EH (cell line): ENCODE measurements around the gene GNL2.
A peak's percentile ranks its signal among the peaks of the same experiment; 100 is the strongest.
"Not testable (repeated sequence)": the region's sequence is repeated elsewhere in the genome, so short reads cannot be mapped to it uniquely, and the experiment has no call there.

Experiments used
- DNase-seq: peaks from one replicate; pipeline ENCODE4 v3.0.0-alpha.2; 2015; ENCODE audit warnings: low read depth

Gene GNL2

GRCh38 chr1:37559957-37560379 is 35.8 kb downstream of the GNL2 start:
- DNase-seq = not testable (repeated sequence)

- no peak for DNase-seq
These were observed 36.7 kb downstream of the GNL2 start for GRCh38 chr1:37559080-37559479.

- DNase-seq = no peak
These were observed 37.3 kb downstream of the GNL2 start for GRCh38 chr1:37558411-37558810.

- no peak for DNase-seq
These were observed 38.3 kb downstream of the GNL2 start for GRCh38 chr1:37557402-37557801.

- peak; percentile 90 for DNase-seq
These were observed 39.0 kb downstream of the GNL2 start, which contains the start of gene DNALI1 for GRCh38 chr1:37556712-37557196. Gene DNALI1 (plus strand): TSS chr1:37556940. CDS start chr1:37556995, 55 bp downstream.

- DNase-seq = peak; percentile 96
These were observed 41.6 kb downstream of the GNL2 start, which contains the start of gene SNIP1 for GRCh38 chr1:37553927-37554808. Gene SNIP1 (minus strand): TSS chr1:37554293. CDS start chr1:37554229, 64 bp downstream.

GRCh38 chr1:37553598-37553926 is 42.2 kb downstream of the GNL2 start:
- no peak for DNase-seq

GRCh38 chr1:37549341-37549740 is 46.4 kb downstream of the GNL2 start:
- DNase-seq = no peak

GRCh38 chr1:37545019-37545418 is 50.7 kb downstream of the GNL2 start:
- DNase-seq = no peak

GRCh38 chr1:37544530-37544929 is 51.2 kb downstream of the GNL2 start:
- DNase-seq = no peak

GRCh38 chr1:37540036-37540785 is 55.5 kb downstream of the GNL2 start:
- DNase-seq = no peak

- DNase-seq = not testable (repeated sequence)
These were observed 56.6 kb downstream of the GNL2 start for GRCh38 chr1:37539154-37539553.

GRCh38 chr1:37537378-37537777 is 58.4 kb downstream of the GNL2 start:
- peak; percentile 26 for DNase-seq

- no peak for DNase-seq
These were observed 62.2 kb downstream of the GNL2 start for GRCh38 chr1:37533317-37534093.

GRCh38 chr1:37532418-37533156 is 63.1 kb downstream of the GNL2 start:
- not testable (repeated sequence) for DNase-seq

GRCh38 chr1:37529888-37530287 is 65.8 kb downstream of the GNL2 start:
- not testable (repeated sequence) for DNase-seq

- DNase-seq = no peak
These were observed 76.1 kb downstream of the GNL2 start for GRCh38 chr1:37519613-37520012.

- DNase-seq = not testable (repeated sequence)
These were observed 76.8 kb downstream of the GNL2 start for GRCh38 chr1:37518929-37519328.

- not testable (repeated sequence) for DNase-seq
These were observed 77.5 kb downstream of the GNL2 start for GRCh38 chr1:37518241-37518640.

- DNase-seq = no peak
These were observed 78.2 kb downstream of the GNL2 start for GRCh38 chr1:37517569-37517968.
